ENCODE results near the gene MAPKAPK2.

GRCh38 chr1:206744683-206745082 lies 60.0 kb downstream of the MAPKAPK2 start:
- TF ChIP-seq POLR2A (IDR thresholded peaks at IDR 0.05; ENCODE audit: low read depth) = no peak
- TF ChIP-seq CTCF (IDR thresholded peaks at IDR 0.05) = no peak
- no peak for TF ChIP-seq POLR2AphosphoS5 (IDR thresholded peaks at IDR 0.05)
